Smooth muscle cell of the brain vasculature (primary cell): Measurements from ENCODE around the gene RPTOR.

Source experiments
- DNase-seq: peaks from one replicate; pipeline ENCODE4 v3.0.0-alpha.2; 2012; ENCODE audit warnings: low read depth, low spot score

The RPTOR gene

DNA sequence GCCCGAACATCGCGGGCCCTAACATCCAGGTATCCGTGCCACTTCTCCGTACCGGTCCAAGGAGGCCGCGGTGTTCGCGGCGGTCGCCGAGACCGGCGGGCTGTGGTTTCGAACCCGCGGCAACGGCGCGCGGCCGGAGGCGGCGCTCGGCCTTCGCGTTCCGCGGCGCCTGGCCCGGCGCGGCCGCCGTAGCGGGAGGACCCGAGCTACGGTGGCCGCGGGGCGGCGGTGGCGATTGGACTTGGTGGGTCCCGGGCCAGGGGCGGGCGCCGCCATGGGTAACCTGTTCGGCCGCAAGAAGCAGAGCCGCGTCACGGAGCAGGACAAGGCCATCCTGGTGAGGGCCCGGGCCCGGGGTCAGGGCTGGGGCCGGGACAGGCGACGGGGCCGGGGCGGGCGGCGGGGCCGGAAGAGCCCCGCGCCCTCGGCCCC, 447.0 kb downstream of the RPTOR start, which contains the start of gene CHMP6:
CHMP6 (plus strand) TSS at position 197 of the 432 bp plus-strand sequence; CDS start at position 275, 78 bp downstream.
- DNase-seq: no peak

DNA sequence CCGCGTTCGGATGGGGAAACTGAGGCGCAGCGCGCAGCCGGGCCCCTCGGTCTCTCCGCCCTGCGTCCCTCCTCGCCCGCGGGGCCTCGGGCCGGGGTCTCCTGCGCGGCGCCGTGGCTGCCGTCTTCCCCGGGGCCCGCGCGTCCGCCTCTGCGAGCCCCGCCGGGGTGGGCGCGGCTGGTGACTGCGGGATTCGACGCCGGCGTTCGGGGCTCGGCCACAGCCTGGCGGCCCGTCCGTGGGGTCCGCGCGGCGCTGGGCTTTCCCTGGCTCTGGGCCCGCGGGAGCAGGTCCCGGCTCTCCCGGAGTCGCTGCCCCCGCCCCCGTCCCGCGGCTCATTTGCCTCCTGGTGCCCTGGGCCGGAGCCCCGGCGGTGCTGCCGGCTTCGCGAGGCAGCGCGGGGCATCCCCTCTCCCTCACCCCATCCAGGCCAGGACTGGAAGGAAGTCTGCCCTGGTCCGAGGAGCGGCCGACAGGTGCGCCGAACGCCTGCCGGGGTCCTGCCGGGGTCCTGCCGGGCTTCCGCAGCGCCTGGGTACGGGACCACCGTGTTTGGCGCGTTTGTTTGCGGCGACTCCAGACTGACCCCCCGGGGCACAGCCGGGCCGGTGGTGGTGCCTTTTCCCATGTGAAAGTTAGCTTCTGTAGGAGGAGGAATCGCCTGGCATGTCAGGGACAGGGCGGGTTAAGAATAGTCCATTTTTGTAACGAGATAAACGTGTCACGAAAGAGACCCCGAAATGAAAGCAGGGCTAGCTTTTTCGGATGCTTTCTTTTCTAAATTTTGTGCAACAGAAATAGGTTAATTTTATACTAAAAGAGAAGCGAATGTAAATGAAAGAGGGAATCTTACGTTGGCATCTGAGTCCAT, 447.7 kb downstream of the RPTOR start:
- no peak for DNase-seq

DNA sequence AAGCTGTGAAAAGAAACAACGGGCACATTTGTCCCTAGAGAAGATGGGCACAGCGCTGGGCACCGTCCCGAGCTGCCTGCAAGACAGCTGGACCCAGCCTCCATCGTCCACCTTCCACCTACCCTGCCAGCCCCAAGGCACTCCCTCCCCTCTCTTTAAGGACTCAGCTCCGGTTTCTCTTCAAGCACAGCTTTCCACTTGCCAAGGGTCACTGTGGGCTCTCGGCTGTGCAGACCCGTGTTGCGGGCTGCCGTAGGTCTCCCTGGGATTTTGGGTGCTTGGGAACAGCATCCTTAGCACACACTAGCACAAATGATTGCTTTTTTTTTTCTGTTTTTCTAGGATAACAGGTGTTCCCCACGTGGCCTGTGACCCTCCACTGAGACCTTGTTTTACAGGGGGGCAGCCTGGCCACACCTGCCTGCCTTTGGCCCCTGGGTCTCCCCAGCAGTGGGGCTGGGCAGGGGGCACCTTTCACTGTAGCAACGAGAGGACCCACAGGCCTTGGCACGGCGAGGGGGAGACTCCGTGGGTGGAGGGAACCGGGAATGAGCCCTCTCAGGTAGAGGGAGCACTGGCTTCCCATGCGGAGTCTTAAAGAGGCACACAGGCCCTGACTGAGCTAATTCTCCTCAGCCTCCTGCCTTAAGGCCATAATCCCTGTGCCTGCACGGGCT, 448.4 kb downstream of the RPTOR start:
- DNase-seq: no peak

DNA sequence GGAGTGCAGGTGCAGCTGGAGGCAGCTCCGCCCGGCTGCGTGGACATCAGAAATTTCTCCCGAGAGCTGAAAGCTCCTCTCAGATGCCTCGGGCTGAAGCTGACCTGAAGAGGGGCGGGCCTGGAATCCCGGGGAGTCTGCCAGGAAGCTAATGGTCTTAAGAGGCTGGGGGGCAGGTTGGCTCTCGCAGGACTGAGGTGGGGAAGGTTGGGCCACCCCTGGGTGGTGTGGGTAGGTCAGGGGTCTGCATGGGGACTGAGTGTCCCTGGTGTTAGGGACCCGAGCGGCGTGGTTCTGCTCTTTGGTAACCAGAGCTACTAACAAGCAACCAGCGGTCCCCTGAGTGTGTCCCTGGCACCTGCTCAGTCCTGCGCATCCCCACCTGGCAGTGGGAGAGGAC, 450.5 kb downstream of the RPTOR start:
- no peak for DNase-seq

DNA sequence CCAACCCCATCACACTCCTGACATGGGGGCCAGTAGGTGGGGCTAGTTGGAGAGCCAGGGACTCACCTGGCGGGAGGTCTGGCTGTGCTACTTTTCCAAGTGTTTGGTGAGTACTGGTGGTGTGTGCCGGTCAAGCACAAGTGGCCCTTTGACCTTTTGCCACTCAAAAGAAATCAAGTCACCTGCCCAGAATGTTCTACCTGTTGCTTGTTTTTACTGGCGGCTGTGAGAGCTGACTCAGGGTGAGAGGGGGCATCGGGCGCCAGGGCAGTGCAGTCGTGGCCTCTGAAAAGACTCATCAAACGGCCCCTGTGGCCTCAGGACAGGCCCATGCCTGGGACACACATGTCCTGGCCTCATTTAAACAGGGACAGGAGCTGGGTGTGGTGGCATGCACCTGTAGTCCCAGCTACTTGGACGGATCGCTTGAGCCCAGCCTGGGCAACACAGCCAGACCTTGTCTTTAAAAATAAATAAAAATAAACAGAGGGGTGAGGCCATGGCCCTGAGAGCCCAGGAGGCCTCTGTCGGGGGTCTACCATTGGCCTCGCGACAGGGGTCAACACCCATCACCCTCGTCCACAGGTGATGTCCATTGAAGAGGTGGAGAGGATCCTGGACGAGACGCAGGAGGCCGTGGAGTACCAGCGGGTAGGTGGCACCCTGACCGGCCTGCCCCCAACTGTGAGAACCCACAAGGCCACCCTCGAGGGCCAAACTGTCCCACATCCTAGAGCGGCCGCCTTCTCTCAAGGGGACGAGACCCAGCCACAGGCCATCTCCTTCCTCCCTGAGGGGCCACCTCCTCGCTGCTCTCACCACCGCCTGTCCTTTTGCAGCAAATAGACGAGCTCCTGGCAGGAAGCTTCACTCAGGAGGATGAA, 452.0 kb downstream of the RPTOR start:
- DNase-seq: no peak

DNA sequence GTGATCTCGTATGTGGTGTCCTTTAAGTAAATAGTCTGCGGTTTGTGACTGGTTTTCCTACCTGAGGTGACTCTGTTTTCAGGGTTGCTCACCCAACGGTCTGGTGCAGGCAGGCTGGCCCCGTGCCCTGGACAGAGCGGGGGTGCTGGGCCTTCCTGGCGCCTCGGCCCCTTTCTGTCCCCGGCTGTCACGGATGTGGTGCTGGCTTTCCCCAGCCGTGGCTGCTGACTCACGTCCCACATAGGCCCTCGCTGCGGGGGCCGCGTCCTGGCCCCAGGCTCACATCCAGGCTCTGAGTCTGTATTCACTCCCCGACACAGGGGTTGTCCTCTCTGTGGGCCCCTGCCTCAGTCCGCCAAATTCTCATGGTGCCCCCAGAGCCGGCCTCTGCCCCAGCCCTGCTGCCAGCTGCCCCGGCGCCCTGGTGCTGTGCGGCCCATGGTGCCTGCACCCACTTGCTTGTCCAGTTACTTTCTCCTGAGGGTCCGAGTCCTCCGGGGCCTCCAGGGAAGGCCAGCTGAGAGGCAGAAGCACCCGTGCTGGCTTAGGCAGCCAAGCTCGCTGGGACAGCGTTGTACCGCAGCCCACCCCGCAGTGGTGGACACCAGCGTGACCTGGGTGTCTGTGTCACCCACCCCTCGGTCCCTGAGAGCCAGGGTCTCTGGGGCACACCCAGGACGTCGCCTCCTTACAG, 452.9 kb downstream of the RPTOR start:
- no peak for DNase-seq

DNA sequence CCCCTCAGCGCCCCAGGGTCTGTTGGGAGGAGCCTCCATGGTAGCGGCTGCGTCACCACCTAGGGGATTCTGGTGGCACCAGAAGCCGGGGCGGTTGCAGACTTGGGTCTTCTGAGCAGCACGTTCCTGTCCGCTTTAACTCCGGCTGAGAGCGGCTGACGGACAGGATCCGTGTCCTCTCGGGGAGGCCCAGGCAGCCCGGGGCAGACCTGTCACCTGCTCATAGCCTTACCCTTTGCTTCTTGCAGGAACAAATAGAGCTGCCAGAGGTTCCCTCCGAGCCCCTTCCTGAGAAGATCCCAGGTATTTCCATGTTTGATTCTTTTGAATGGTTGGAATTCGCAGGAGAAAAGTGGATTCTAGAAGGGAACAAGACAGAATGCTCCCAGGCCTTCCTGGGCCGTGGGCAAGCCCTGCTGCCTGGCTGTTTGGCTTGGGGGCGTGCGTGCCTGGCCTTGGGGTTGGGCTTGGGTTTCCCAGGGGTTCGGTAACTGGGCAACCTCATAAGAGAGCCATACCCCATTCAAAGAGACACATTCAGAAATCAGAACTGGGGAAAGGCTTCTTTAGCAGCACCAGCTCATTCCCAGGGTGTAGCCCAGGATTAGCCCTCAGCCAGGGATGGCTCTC, 453.6 kb downstream of the RPTOR start:
- no peak for DNase-seq

DNA sequence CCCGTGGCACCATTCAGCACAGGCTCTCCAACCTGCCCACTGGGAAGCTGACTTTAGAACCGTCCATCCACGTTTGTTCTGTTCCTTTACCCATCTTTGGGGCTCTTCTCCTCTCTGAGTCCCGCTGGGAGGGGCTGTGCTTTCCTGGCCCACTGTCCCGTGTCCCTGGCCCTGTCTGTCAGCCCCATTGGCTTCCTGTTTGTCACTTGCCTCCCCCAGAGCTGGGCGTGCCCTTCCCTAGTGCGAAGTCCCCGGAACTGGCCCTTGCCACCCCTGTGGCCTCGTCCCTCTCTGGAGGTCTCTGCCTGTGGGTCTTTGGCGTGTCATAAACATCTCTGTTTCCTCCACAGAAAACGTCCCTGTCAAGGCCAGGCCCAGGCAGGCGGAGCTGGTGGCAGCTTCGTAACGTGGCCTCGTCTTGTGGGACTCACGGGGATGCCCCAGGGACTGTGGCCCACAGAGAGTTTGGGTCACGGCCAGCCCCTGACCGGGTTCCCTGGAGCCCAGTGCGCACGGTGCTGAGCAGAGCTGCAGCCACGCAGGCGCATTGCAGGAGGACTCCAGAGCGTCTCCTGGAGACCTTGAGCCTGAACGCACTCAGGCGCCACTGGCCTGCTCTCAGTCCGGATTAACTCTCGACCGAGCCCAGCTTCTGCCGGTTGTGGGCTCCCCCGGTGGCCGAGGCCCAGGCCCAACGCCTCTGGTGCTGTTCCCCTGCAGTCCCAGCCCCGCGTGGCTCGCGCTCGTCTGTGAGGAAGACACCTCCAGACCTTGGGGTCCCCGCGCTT, 454.3 kb downstream of the RPTOR start:
- no peak for DNase-seq

DNA sequence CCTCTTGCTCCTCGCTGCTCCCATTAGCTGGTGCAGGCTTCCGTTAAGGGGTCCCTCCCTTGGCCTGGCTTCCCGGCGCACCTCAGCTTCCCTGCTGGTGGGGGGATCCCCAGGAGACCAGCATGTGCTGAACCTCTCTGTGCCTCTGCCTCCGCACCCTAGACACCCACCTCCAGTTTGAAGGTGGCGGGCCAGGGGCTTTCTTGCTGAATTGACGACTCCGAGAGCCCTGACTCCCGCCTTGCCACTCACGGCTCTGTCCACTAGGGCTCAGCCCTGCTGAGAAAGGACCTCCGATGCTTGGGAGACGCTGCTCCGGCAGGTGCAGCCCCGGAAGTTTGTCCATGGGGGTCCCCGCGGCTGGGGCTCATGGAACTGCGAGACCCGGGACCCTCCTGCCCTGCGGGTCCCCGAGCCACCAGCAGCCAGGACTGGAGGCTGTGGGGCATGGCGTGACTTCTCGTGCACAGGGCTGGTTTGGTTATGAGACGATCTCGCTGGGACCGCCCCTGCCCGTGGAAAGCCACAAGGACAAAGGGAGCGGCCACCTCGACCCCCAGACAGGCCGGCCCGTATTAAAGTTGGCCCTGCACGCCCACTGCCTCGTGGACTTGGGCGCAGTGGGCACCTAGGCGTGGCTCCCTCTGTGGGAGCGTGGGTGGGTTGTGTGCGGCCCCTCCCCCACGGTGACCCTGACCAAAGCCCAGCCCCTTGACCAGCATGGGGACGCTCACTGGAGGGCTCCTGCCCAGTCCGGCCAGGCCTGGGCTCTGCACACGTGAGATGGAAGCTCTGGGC, 455.1 kb downstream of the RPTOR start:
- DNase-seq: no peak

DNA sequence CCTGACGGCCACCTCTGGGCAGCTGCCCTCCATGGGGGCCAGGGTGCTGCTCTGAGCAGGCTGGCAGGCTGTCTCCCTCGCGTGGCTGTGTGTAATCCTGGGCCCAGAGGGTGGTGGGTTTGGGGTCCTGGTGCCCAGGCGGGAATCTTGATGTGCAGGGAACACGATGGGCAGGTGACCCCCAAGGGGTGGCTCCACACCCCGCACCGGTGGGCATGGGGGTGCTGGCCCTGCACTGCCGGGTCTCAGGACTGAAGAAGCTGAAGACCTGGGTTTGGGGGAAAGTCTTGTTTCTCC, 455.6 kb downstream of the RPTOR start:
- DNase-seq: no peak

DNA sequence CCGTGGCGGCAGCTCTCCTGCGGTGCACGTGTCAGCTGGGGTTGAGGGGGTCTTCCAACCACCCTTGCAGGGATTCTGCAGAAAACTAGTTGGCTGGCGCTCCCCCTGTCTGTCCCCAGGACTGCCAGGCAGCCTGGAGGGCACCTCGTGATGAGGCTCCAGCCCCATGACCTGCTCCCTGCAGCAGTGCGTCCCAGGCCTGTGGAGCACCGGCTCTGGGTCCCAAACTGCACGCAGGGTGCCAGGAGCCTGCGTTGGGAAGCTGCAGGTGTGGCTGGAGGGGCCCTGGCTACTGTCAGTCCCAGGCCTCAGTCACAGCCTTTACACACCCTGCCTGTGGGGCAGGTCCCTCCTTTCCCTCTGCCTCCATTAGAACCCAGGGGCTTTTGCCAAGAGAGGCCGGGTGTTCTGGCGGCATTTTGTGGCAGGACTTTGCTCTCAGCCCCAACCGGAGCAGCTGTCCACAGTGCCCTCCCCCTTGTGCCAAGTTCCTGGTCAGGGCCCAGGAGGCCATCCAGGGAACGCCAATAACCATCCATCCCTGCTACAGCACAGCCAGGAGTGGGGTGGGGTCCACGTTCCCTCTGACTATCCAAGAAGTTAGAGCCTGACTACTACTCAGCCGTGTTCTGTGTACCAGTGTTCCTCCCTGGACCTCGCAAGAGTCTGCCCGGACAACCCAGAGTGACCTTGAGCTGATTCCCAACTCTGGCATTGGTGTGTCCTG, 456.2 kb downstream of the RPTOR start:
- no peak for DNase-seq

DNA sequence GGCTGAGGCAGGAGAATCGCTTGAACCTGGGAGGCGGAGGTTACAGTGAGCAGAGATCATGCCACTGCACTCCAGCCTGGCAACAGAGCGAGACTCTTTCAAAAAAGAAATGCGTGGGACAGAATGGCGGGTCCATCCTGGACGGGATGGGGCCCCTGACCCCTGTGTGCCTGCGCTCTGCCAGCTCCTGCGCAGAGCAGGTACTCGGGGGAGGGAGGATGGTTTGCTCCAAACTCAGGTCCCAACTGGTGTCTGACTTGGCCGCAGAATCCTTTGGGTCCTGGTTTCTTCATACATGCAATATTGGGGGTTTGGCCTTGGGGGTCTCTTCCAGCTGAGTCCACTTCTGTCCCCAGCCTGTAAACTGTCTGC, 457.4 kb downstream of the RPTOR start:
- no peak for DNase-seq

DNA sequence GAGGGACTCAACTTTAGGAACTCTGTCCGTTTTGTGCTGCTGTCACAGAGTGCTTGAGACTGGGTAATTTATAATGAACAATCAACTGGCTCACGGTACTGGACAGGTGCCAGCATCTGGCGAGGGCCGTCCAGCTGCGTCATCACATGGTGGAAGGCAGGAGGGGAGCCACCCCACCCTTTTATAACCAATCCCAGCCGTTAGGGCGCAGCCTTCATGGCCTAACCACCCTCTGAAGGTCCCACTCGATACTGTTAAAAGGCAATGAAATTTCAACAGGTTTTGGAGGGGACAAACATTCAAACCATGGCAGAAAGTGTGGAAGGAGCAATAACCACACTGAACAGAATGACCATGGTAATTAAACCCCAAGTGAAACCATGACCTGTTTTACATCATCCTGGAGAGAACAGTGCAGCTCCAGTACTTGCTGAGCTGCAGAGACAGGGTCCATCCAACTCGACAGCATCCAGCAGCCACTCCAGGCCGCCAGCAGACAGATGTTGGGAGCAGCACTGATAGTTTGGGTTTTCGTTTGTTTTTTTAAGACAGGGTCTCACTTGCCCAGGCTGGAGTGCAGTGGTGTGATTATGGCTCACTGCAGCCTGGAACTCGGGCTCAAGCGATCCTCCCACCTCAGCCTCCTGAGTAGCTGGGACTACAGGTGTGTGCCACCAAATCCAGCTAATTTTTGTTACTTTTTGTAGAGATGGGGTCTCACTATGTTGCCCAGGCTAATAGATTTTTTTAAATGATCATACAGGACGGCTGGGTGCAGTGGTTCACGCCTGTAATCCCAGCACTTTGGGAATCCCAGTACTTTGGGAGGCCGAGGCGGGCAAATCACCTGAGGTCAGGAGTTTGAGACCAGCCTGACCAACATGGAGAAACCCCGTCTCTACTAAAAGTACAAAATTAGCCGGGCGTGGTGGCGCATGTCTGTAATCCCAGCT, 458.0 kb downstream of the RPTOR start:
- no peak for DNase-seq

DNA sequence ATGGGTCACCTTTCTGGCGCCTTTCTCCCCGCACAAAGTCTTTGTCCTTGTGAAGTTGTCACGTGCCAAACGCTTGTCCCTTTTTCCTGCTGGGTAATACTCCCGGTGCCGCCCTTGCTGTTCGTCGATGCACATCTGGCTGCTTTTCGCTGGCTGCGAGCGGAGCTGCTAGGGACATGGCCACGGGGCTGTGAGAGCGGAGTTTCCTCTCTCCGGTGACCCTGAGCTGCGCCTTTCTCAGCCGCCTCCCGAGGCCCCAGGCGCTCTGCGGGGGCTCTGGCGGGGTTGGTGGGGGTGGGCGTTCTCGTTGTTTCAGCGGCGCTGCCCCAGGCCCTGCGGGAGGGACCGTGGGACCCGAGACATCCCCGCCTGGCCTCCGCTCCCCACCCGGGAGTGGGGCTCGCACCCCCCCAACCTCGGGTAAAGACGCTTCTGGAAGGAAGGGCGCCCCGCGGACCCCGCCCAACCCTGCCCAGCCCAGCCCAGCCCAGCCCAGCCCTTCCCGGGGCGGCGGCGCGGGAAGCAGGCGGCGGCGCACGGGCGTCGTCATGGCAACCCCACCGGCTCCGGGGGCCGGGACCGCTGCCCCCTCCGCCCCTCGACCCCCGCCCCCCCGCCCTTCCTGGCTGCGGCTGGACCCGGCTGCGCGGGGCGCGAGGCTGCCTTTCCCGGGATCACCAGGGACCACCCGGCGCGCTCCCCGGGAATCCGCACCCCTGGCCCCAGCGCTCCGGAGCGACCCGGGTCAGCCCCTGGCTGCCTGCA, 459.3 kb downstream of the RPTOR start:
- no peak for DNase-seq

DNA sequence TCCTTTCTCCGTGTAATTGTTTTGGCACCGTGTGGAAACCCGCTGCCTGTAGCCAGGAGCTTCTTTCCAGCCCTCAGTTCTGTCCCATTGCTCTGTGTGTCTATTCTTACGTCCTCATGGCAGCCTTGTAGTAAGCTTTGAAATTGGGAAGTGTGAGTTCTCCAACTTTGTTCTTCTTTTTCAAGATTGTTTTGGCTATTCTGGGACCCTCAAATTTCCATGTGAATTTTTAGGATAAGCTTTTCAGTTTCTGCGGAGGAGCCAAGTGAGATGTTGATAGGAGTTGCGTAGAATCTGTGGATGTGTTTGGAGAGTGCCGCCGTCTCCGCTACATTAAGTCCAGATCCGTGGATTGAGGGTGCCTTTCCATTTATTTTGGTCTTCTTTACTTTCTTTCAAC, 462.3 kb downstream of the RPTOR start:
- DNase-seq: no peak

DNA sequence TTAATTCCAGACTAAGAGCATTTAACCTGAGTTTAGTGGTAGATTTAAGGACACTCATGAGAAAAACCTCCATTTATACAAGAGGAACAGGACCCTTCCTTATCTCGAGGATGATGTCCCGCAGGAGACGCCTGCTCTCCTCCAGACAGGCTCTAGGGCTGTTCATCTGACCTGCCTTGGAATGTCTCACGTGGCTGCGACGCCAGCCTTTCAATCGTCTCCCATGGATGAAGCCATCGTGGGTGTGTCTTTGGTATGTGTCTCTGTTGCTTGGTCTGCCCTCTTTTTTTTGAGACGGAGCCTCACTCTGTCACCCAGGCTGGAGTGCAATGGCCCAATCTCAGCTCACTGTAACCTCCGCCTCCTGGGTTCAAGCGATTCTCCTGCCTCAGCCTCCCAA, 463.5 kb downstream of the RPTOR start:
- no peak for DNase-seq

DNA sequence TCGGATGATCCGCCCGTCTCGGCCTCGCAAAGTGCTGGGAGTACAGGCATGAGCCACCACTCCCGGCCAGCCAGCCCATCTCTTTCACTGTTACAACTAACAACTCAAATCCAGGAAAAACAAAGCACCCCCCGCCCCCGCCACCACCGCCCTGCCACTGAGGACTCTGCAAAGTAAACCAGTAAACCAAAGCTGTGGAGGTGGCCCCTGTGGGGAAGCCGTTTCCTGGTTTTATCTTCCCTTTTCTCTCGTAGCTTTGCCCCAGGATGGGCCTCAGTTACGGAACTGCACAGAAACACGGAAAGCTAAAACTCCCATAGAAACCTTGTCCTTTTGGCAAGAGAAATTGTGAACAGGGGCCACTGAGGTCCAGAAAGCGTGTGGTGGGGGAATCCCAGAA, 464.5 kb downstream of the RPTOR start:
- DNase-seq: no peak
